Fibroblast of villous mesenchyme (primary cell): Measurements from ENCODE around the gene JADE2. TPM values are rescaled to one million over a fixed set of nuclear protein-coding genes. Genes with fewer than 3 reads are reported as not detected.

Experiments
- DNase-seq: peaks from one replicate; pipeline ENCODE4 v3.0.0-alpha.2; 2010; ENCODE audit warnings: low read depth
- H3K4me3 ChIP-seq: 2 replicates; pipeline ENCODE4 v1.5.1; 2011; ENCODE audit warnings: low read depth, mild to moderate bottlenecking, low read length
- total RNA-seq: library from RNA; depleted of rRNA; stranded (reverse); fragments of >200 nt; gene quantifications from 2 replicates; pipeline ENCODE4 v1.2.3, GENCODE V29; 2012
- TF ChIP-seq, protein P1 (sequence below): IDR thresholded peaks from 2 replicates; pipeline ENCODE4 v1.5.1; 2012; ENCODE audit warnings: low read depth, mild to moderate bottlenecking, low read length; ENCODE audit not compliant: insufficient read depth

JADE2 gene
- total RNA-seq, 1 donor = 35.4 TPM

DNA sequence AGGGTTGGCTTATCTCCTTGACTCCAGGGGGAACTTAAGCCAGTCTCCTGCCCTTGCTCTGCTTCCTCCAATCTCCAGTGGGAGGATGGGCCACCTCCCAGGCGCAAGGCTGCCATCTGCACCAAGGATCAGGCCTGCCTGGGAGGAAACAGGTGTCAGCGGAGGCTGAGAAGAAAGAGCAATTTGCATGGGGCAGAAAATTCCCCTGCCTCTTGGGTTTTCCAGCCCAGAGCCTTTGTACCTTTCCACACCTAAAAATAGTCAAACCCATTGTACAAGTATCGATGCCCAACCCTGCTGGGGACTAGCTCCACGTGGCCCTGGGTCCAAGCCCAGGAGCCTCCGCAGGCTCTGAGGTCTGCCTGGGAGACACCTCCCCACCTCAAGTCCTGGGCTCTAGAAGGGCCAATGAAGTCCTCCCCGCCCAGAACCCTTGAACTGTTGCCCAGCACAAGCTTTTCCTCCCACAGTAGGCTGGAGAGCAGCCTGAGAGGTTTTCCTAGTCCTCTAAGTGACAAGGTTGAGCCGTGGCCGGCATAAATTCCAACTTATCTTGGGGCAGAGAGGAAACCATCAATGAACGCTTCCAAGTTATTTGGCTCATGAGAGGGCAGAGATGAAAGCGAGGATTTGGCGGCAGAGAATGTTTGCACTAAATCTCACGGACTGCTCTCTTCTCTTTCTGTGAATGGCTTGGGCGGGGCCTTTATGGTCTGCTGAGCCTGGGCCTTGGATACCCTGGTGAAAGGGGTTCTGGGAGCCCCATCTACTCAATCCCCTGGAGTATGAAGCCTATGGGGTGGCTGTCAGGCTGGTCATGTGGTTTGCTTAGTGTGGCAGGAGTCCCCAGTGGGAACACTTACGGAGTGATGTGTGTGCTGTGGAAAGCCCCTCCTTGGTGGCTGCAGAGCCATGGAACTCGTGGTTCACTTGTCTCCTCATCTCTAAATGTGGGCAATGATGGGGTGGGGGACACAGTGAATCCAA lies 15.6 kb downstream of the JADE2 start:
- TF ChIP-seq, protein P1, sequence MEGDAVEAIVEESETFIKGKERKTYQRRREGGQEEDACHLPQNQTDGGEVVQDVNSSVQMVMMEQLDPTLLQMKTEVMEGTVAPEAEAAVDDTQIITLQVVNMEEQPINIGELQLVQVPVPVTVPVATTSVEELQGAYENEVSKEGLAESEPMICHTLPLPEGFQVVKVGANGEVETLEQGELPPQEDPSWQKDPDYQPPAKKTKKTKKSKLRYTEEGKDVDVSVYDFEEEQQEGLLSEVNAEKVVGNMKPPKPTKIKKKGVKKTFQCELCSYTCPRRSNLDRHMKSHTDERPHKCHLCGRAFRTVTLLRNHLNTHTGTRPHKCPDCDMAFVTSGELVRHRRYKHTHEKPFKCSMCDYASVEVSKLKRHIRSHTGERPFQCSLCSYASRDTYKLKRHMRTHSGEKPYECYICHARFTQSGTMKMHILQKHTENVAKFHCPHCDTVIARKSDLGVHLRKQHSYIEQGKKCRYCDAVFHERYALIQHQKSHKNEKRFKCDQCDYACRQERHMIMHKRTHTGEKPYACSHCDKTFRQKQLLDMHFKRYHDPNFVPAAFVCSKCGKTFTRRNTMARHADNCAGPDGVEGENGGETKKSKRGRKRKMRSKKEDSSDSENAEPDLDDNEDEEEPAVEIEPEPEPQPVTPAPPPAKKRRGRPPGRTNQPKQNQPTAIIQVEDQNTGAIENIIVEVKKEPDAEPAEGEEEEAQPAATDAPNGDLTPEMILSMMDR = no peak
- no peak for DNase-seq

GRCh38 chr5:134541736-134542376 lies 16.4 kb downstream of the JADE2 start:
- peak; percentile 73 for DNase-seq
- TF ChIP-seq, protein P1 = no peak
- no peak overlapping the region for H3K4me3 ChIP-seq

More for the DNA sequence above, 15.6 kb downstream of the JADE2 start:
- no peak overlapping the region for H3K4me3 ChIP-seq

GRCh38 chr5:134543820-134544614 lies 18.5 kb downstream of the JADE2 start:
- no peak for DNase-seq
- TF ChIP-seq, protein P1 = no peak
- no peak overlapping the region for H3K4me3 ChIP-seq

DNA sequence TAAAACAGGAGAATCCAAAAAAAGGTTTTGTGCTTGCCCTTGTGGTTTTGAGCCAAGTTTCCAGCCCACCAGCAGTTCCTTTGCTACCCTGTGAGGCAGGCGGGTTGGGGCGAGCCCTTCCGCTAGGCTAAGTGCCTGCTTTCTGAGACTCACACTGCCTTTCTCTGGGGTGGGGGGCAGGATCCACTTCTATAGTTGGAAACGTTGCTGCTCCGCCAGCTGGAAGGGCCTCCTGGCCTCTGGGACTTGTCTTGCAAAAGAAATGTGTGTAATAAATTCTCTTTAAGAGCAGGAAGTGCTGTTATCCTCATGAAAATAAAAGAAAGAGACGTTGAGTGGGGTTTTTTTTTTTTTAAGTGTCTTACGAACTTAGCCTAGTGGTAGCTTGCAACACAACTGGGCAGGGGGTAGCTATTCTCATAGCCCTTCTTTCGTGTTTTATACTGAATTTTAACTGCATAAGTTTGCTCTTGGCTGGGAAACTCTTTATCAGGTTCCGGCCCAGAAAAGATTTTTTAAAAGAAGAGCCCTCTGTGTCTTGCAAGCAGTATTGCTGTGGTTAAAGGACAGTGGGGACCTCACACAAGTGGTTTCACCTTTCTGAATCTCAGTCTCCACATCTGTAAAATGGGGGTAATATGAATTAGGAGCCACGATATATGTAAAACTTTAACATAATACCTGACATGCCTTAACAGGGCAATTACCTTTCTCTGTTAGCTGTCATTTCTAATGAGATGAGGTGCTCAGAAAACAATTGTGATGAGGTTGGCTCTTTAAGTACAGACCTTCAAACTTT lies 19.8 kb downstream of the JADE2 start:
- no peak overlapping the region for H3K4me3 ChIP-seq
- TF ChIP-seq, protein P1 = no peak
- DNase-seq = peak; percentile 82

- TF ChIP-seq, protein P1 = no peak
- DNase-seq = no peak
These were observed 21.6 kb downstream of the JADE2 start for GRCh38 chr5:134547066-134547465.

GRCh38 chr5:134547579-134547978 lies 22.1 kb downstream of the JADE2 start:
- H3K4me3 ChIP-seq = no peak overlapping the region
- peak; percentile 82 for DNase-seq
- TF ChIP-seq, protein P1 = no peak

More at GRCh38 chr5:134547066-134547465, 21.6 kb downstream of the JADE2 start:
- no peak overlapping the region for H3K4me3 ChIP-seq
